Measurements from ENCODE around the gene NAA50. TPM values are rescaled to one million over a fixed set of nuclear protein-coding genes. Genes with fewer than 3 reads are reported as not detected.

Gene NAA50
- total RNA-seq: 188 and 263 TPM in 2 replicates
- polyA plus RNA-seq (2012): 81.9 TPM

DNA sequence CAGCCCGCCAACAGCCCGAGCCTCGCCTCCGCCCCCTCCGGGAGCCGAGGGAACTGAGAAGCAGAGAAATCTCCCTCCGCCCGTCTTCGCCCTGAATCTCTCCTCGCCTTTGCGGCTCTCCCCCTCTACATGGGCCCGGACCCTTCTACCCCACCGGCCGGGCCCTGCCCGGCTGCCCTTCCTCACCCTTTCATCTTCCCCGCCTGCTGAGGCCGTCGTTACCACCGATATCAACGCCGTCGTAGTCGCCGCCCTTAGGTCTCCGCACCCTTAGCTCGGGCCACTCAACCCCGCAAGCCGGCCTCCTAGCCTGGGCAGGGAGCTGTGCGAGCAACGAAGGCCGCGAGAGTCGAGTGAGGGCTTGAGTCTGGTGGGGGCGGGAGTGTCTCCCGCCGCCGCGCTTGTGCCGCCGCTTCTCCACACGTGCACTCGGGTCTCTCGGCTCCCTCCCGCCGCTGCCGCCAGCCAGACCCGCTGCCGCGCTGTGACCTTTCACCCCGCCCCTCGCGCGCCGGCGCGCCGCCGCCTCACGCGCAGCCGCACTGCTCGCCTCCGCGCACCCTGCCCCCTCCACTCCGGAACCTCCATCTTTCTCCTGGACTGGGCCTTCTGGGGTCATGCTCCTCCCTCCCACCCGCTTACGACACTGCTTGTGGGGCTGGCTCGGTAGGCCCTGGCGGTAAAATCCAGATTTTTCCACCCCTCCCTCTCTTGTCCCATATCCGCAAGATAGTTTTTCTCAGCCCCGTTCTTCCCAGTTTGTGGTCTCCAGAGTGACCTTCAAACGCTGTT, at the start of gene NAA50:
TSS of gene NAA50 (minus strand) at position 494 of the 792 bp plus-strand sequence. CDS start at position 194, 300 bp downstream.
- peak; percentile 94 for DNase-seq (ENCODE audit: low read depth)

DNA sequence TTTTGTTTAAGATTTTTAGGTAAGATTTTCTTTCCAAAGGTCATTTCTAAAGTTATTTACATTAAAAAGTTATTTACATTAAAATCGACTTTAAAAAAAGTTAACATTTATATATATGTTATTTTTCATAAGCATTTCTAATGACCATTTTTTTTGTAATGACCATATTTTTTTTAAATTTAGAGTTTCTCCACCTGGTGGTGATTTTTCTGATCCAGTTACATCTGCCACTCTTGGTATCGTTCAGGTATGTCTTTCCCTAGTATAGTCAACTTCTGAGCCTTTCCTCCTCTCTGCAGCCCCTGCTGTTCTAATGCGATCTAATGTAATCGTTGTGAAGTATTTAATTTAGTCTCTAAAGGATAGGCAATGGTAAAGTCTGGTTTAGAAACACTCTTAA, 49.6 kb upstream of the NAA50 start:
- DNase-seq (ENCODE audit: low read depth): no peak

DNA sequence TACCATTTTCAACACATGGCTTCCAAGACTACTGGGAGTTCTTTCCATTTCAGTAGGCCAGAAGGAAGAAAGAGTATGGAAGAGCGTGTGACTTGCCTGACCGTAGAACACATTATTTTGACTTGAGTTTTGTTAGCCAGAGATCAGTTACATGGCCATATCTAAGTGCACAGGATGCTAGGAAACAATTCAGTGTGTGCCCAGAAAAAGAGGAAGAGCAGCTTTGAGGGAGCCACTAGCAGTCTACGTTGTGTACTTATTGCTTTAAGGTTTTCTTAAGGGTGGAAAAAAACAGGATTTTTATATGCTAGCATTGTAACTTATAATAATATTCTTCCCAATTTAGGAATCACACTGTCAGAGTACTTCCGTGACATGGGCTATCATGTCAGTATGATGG, 48.5 kb upstream of the NAA50 start:
- DNase-seq (ENCODE audit: low read depth): no peak

DNA sequence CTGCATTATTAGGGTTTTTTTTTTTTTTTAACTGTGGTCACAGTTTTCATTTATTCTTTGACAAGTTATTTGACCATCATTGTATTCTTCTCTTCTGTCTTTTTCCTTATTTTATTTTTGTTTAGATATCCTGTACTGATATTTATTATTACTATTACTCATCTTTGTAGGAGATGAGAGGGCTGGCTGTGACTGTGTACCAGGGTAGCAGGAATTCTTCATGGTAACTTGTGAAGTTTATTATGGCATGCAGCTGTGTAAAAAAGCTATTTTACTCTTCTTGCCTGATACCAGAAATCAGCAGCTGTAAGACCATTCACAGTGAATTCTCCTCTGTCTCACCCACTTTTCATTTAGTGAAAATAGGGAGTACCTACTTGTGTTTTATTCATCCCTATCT, 45.3 kb upstream of the NAA50 start:
- no peak for DNase-seq (ENCODE audit: low read depth)

DNA sequence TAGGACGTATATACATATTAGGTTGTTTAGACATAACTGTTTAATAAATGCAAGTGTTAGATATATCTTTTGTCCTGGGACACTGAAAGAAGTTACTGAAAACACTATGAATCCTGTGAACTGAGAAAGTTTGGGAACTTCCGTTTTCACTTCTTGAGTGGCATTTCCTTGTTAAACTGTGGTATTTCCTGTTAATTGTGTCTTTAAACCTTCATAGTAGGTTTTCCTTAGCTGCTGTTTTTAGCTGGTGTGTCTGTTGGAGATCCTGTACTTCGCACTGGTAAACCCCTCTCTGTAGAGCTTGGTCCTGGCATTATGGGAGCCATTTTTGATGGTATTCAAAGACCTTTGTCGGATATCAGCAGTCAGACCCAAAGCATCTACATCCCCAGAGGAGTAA, 37.9 kb upstream of the NAA50 start:
- DNase-seq (ENCODE audit: low read depth): no peak

DNA sequence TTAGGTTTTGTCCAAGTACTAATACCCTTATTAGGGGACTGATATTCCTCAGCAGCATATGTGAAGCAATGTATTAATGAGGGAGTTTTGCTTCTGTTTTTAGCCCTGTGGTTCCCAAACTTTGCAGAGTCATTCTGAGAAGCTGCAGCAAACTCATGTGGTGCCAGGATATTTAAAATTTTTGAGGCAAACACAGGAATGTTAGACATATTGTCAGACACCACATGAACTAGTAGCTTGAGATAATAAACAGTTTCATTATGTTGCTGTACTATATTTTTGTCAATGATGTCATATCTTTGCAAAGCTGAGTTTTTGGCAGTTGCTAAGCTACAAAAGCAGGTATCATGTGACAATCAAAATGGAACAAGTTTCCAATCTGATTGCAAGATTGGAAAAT, 37.4 kb upstream of the NAA50 start:
- peak; percentile 94 for DNase-seq (ENCODE audit: low read depth)

DNA sequence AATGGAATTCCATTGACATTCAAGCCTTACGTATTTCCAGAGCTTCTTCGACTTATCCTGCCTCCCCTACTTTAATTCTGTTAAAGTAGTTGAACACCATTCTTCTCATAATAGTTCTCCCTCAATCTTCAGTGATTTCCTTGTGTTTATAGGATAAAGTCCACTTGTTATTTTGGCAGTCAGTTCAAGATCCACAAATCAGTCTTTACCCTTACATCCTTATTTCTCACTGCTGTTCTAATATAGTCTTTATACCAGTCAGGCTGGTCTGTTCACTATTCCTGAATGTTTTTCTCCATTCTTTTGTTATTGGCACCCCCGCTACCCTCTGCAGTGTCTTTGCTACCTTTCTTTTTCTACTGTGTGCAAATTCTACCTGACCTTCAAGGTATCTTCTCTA, 30.5 kb upstream of the NAA50 start:
- DNase-seq (ENCODE audit: low read depth): no peak

DNA sequence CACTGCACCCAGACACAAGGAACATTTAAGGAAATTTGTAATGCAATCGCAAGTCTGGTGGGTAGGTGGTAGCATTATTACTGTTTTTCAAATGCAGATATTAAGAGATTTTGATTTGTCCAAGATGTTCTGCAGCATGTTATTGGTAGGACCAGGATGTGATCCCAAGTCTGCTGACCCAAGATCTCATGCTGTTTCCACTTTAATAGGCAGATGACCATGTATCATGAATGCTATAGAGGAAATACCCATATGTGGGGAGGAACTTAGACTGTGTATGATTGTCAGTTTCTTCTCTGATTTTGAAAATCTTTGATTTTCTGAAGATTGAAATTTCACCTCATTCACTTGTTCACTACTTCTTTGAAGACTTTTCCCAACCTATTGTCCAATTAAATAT, 29.5 kb upstream of the NAA50 start:
- DNase-seq (ENCODE audit: low read depth): no peak

DNA sequence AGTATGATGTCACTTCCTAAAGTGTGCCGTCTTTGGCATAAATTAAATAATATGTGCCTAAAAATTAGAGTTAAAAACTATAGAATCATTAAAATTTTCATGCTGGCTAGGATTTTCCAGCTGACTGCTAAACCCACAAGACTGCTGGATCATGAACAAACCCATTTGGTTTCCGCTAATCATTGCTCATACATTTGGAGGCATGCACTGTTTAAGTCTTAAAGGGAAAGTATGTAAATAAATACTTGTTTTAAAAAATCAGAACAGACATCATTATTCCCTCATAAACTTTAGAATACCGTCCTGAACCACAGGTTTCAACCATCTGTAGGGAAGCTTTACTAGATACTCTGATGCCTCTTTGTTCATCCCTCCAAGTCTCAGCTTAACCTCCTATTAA, 27.3 kb upstream of the NAA50 start:
- peak; percentile 19 for DNase-seq (ENCODE audit: low read depth)

DNA sequence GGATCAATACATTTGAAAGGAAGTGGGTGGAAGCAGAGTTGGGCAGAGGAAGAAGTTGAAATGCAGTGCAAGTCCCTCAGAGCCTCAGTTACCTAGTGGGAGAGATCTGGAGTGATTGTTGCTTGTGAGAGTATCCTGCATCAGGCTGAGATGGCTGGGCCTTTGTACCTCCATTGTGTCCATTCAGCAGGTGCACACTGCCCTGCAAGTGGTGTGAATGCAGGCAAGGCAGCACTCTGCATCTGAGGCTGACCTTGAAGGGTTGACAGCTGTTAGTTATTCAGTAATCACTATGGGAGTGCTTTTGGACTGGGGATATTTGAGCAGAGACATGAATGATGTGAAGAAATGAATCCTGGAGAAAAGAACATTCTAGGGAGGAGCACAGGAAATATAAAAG, 25.9 kb upstream of the NAA50 start:
- peak; percentile 24 for DNase-seq (ENCODE audit: low read depth)

DNA sequence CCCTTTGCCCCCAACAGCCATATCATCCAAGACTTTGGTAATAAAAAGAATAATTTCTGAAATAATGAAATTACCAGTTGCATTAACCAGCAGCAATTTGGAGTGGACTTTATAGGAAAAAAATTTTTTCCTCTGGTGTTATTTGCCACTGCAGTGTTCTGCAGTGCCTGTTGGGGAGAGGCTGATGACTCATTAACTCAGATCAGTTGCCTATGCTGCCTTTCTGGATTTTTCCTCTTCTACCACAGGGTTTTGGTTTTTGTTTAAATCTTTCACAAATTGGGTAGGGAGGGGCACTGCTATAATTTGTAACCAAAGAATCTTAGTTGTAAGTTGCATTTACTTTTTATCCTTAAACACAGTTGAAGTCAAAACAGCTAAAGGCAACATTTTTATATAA, 23.5 kb upstream of the NAA50 start:
- peak; percentile 57 for DNase-seq (ENCODE audit: low read depth)

DNA sequence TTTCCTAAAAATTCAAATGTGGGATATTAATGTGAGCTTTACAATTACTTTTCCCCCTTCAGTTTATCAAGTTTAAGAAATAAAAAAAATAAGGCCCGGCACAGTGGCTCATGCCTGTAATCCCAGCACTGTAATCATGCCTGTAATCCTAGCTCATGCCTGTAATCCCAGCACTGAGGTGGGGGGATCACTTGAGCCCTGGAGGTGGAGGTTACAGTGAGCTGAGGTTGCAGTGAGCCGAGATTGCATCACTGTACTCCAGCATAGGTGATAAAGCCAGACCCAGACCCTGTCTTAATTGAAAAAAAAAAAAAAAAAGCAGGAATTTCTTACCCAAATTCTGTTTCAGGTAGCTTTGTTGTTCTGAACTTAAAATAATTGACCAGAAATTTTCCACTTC, 18.6 kb upstream of the NAA50 start:
- DNase-seq (ENCODE audit: low read depth): no peak

DNA sequence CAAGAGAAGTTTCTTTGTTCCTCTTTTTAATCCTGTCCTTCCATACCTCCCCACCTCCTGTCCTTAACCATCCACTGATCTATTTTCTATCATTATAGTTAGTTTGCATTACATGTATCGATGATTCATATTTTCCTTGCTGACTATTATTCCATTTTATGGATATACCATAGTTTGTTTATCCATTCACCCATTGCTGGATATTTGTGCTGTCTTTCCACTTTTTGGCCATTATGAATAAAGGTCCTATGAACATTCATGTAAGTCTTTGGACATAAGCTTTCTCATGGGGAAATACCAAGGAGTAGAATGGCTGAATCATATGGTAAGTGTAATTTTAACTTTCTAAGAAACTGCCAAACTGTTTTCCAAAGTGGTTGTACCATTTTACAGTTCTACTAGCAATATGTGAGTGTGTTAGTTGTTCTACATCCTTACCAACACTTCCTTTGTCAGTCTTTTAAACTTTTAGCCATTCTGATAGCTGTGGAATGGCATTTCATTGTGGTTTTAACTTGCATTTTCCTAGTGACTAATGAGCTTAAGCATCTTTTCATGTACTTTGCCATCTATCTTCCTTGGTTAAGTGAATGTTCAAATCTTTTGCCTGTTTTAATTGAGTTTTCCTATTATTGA, 12.5 kb upstream of the NAA50 start:
- DNase-seq (ENCODE audit: low read depth): peak; percentile 56

DNA sequence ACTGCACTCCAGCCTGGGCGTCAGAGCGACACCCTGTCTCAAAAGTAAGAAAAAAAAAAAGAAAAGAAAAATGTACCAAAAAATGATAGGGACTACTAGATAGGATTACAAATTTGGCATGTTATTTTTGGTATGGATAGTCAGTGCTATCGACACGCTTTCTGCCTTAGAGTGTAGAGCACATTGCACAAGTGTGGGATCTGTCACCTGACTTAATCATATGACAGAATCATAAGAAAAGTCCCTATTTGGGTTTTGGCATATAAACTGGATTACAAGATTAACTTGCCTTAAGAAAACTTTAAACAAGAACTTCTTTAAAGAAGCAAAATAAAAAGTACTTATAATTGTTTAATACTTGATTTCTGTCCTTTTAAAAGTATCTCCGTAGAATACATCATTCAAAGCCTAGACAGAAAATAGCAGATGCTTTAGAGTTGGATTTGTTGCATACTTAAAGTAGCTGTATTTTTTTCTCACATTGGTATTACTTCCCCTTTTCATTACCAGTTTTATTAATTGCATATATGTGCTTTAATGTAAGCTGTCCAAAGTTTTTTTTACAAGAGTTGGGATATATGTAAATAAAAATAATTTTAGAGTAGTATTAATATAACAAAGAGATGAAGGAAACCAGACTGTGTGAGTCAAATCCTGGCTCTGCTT, 8.6 kb upstream of the NAA50 start:
- no peak for DNase-seq (ENCODE audit: low read depth)

DNA sequence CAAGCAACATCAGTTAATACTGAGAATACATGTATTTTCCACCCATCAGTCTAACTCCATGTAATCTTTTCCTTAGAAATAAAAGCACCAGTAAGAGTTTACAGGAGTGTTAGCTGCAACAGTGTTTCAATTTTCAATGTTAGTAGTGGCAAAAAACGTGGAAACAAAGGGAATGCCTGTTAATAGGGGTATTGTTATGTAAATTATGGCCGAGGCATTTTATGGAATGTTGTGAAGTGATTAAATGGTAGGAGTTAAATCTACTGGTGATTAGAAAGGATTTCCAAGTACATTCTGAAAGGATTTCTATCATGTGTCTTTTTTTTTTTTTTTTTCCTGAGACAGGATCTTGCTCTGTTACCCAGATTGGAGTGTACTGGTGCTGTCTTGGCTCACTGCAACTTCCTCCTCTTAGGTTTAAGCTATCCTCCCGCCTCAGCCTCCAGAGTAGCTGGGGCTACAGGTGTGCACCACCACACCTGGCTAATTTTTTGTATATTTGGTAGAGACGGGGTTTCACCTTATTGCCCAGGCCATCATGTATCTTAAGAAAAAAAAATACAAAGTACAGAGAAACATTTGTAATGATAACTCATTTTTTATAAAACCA, 7.4 kb upstream of the NAA50 start:
- no peak for DNase-seq (ENCODE audit: low read depth)

DNA sequence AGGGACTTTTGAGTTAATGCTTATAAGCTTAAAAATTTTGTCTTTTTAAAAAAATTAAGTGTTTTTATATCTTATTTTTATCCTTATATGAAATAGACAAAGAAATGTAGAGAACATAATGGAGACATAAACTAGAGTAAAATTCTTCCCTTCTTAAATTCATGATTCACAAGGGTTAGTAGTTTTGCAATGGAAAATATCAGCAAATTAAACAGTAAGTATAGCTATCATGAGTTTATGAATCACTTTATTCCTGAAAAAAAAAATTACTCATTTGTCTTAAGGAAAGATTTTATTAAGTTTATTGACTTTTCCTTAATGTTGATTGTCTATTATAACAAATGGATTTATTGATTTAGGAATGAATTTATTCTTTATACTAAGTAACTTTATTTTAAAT, 5.1 kb upstream of the NAA50 start:
- DNase-seq (ENCODE audit: low read depth): no peak

DNA sequence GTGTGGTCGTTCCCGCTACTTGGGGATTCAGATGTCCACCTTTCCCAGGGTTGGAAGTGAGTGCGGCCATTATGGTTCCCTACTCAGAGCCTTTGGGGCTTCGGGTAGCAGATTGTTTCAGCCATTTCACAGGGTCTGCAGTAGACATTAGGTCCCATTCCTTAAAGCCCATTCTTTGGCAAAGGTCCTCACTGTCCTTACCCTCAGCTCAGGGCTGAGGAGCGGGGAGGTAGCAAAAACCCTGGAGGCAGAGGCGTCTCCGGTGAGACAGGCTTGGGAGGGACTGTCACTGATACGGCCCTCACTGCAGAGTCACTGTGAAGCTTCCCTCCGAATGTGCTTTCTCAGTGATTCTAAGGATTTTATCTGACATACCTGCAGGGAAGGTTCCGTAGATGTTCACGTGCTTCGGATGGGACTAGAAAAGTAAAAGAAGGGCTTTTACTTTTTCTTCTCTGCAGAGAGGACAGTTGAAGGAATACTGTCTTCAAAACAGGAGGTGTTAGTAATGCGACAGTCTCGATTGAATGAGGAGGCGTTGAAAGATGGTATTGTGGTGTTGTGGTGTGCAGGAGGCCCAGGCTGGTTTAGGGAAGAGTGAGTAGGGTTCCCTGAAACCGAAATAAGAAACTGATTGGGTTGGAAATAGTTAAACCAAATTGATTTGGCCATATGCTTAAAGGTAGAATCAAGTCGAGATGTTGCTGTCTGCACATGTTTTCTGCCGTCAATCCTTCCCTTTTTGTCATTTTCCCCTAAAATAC, 1.4 kb upstream of the NAA50 start:
- DNase-seq (ENCODE audit: low read depth): peak; percentile 38

DNA sequence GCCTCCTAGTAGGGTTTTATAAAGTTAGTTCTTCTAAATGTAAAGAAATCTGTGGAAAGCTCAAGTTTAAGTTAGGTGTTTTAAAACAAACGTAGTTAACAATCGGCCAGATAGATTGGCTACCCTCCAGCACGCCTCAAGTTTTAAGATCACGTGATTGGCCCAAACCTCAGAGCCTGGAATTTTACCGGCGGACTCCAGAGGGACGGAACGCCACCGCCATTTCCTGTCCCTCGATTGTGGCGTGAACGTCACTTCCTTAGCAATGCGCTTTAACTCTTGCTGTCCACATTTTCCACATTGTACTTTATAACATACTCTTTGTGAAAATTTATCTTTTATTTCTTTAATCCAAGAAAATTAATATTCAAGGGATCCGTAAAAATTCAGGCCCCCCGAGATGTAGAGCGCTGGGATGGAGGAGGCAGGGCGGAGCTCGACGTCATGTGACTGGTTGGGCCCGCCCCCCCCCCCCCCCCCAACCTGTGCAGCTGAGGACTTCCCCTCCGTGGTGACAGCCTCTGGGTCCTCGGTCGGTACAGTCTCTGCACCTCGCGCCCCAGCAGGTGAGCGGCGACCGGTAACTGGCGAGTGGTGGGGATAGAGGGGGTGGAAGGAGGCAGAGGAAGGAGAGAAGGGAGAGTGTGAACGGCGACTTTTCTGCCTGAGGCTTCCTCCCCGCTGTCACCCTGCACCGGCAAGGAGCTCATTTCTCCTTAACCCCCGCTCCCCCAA, 666 bp upstream of the NAA50 start, which contains the start of gene ATP6V1A:
TSS of gene ATP6V1A (plus strand) at position 488 of the 735 bp plus-strand sequence. CDS start 31,719 bp downstream, outside the sequence.
- DNase-seq (ENCODE audit: low read depth): peak; percentile 97

DNA sequence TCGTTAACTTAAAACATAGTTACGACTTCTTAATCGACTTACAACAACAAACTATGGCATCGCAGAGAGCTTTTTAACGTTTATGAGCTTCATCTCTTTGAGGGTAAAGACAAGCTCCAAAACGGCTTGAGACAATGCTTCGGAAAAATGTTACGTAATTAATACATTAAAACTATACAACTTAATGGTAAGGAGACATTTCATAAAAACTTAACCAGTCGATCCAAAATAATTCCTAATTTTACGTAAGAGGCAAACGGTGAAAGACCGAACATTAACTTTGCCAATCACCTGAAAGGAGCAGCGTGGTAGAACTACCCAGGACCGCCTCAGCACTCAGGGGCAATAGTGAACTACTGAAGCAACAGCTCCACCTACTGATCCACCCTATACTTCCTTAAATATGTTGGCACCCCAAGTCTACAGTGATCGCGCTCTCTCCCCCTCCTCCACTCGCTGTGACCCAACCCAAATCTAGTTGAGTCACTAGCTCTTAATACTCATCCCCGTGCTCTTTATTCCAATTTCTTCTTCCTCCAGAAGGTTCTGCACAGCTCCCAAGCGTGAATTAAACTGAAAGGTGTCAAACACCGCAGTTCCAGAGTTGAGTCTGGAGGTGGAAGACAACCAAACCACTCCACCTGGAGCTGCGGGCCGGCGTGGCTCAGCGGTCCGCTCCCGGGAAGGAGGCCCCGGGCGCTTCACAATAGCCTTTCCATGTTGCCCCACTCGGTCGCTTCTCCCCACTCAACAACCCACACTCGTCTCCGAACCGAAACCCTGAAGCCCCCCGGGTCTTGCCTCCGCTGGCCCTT, 901 bp downstream of the NAA50 start:
- peak; percentile 90 for DNase-seq (ENCODE audit: low read depth)

All from myocyte (in vitro differentiated cells).